Mesothelial cell of epicardium (in vitro differentiated cells): Measurements from ENCODE around the gene GLRA3. TPM values are rescaled to one million over a fixed set of nuclear protein-coding genes. Genes with fewer than 3 reads are reported as not detected.

Experiments
- DNase-seq, 2 experiments: peaks; one replicate each; pipeline ENCODE4 v3.0.0; 2021; ENCODE audit warnings: low spot score in 2 of 2; ENCODE audit not compliant: unreplicated experiment in 2 of 2
- H3K27ac Mint-ChIP-seq: 2 replicates; pipeline ENCODE4 v1.8.0; 2021; ENCODE audit warnings: mixed read lengths
- H3K27me3 Mint-ChIP-seq: 2 replicates; pipeline ENCODE4 v1.8.0; 2021; ENCODE audit warnings: low read depth, mixed read lengths
- H3K36me3 Mint-ChIP-seq: 2 replicates; pipeline ENCODE4 v1.8.0; 2021; ENCODE audit warnings: mixed read lengths
- H3K4me1 Mint-ChIP-seq: 2 replicates; pipeline ENCODE4 v1.8.0; 2021; ENCODE audit warnings: mixed read lengths
- H3K4me3 Mint-ChIP-seq: 2 replicates; pipeline ENCODE4 v1.8.0; 2021; ENCODE audit warnings: mild to moderate bottlenecking, moderate library complexity, mixed read lengths
- H3K9me3 Mint-ChIP-seq: 2 replicates; pipeline ENCODE4 v1.8.0; 2021; ENCODE audit warnings: mixed read lengths
- CTCF ChIP-seq: fragments of 200-600 bp; sonication (generic); IDR thresholded peaks from one replicate; pipeline ENCODE4 v1.5.0; 2021; ENCODE audit warnings: antibody characterized with exemption; ENCODE audit not compliant: unreplicated experiment
- total RNA-seq: library from RNA; stranded (reverse); gene quantifications from 3 replicates; pipeline ENCODE4 v1.2.1, GENCODE V29; 2021

Gene GLRA3
- total RNA-seq, 1 donor from 2014 or later, result not detected

DNA sequence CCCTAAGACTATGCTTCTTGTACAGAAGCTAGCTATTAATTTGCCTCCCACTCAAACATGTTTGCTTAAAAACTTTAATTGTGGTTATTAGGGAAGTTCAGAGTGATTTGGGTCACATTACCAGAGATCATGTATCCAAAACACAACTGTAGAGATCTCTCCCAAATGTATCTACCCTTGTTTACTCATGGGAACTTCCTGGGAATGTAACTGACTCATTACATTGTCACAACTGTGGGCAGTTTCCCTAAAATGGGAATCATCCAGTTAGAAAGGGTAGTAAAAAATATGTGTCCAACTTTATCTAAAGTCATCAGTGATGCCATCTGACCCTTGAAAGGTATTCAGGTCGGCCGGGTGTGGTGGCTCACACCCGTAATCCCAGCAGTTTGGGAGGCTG is 40.3 kb upstream of the GLRA3 start:
- Mint-ChIP-seq H3K36me3 (no peaks in the 10 kb centered on the region), H3K4me3 (no peak overlapping the region), H3K27me3 (no peaks in the 10 kb centered on the region), H3K4me1 (peaks cover 26% of the 10 kb centered on the region), H3K9me3 (peaks cover 9% of the 10 kb centered on the region), H3K27ac (no peak overlapping the region)
- DNase-seq, result no peak
- no peak for TF ChIP-seq CTCF

DNA sequence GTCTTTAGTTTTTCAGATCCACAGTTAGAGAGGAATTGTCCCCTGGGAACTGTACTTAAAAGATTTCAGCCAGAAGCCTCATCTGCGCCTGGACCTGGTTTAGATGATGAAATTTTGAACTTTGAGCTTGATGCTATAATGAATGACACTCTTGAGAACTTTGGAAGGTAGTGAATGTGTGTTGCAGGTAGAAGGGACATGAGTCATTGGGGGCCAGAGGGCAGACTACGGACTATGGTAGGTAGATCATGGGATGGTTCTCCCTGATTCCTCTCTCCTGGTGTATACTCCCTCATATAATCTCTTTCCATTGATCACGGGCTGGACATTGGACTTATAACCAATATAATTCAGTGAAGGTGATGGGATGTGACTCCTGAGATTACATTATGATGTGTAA is 38.9 kb upstream of the GLRA3 start:
- DNase-seq, result no peak
- H3K27me3 Mint-ChIP-seq, result no peaks in the 10 kb centered on the region
- peaks cover 9% of the 10 kb centered on the region for H3K9me3 Mint-ChIP-seq
- no peak for TF ChIP-seq CTCF
- peaks cover 24% of the 10 kb centered on the region for H3K4me1 Mint-ChIP-seq
- H3K27ac Mint-ChIP-seq, result no peak overlapping the region
- no peaks in the 10 kb centered on the region for H3K36me3 Mint-ChIP-seq
- no peak overlapping the region for H3K4me3 Mint-ChIP-seq

DNA sequence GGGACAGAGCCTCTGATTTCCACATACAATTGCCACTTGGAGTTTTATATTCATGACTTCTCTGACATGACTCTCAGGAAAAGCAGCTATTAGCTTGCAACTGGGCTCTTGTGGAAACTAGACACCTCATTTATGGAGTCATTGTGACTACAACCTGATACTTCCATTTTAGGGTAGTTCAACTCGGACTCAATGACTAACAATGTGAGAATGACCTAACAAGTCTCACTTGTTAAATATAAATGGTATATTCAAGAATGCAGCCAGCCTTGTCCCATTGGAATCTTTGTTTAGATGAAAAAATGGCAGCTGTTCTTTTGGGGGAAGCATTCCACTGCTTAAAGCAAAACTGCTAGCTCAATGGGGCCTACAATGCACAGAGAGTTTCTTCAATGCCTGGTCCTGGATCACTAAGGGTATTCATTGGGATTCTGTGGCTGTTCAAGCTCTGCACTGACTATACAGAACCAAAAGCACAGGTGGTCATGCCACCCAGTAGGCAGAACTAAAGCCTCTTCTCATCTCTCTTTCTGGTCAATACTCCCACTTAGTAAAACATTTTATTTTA is 36.5 kb upstream of the GLRA3 start:
- no peak overlapping the region for H3K4me3 Mint-ChIP-seq

DNA sequence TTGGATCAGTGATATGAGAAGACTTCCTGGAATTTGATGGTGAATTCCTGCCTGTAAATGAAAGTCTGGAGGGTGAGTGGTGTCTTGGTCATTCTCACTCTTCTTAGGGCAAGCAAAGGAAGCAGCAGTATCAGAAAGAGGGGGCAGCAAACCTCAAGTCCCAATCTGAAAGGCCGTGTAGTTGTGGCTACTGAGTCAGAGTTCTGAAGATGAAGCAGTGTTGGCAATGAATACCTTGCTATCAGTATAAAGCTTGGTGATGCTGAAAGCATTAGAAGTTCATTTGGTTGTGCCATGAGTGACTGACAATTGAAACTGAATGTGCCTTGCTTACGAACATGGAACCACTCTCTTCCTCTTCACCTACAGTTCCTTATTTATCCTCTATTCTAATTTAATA is 35.0 kb upstream of the GLRA3 start:
- no peak for TF ChIP-seq CTCF
- H3K9me3 Mint-ChIP-seq, result peaks cover 15% of the 10 kb centered on the region
- H3K27ac Mint-ChIP-seq, result no peak overlapping the region

More for the DNA sequence above, 36.5 kb upstream of the GLRA3 start:
- no peak for DNase-seq
- H3K27ac Mint-ChIP-seq, result no peak overlapping the region
- no peak for TF ChIP-seq CTCF
- H3K27me3 Mint-ChIP-seq, result no peaks in the 10 kb centered on the region
- no peaks in the 10 kb centered on the region for H3K36me3 Mint-ChIP-seq
- H3K9me3 Mint-ChIP-seq, result peaks cover 9% of the 10 kb centered on the region
- H3K4me1 Mint-ChIP-seq, result peaks cover 6% of the 10 kb centered on the region

DNA sequence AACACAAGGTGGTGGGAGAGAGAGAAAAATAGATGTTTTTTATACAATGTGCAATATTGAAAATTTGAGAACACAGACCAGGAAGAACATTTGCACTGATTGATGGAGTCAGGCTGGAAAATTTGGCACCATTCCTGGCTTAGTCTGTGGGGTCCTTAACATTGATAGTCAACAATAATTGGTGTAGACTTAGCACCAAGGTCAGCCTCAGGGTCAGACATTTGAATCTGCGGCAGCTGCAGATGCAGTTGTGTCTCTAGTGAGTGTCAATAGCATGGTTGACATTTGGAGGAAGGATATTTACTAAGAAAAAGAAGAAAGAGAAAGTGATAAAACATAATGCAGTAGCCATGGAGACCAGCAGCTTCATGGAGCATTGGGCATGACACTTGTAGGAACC is 31.5 kb upstream of the GLRA3 start:
- TF ChIP-seq CTCF, result no peak
- DNase-seq, result no peak
- Mint-ChIP-seq H3K4me1 (no peaks in the 10 kb centered on the region), H3K36me3 (no peaks in the 10 kb centered on the region), H3K27ac (no peak overlapping the region), H3K4me3 (no peak overlapping the region), H3K27me3 (no peaks in the 10 kb centered on the region), H3K9me3 (peaks cover 6% of the 10 kb centered on the region)

More for the DNA sequence above, 35.0 kb upstream of the GLRA3 start:
- H3K4me3 Mint-ChIP-seq, result no peak overlapping the region
- H3K36me3 Mint-ChIP-seq, result no peaks in the 10 kb centered on the region
- DNase-seq, result no peak
- no peaks in the 10 kb centered on the region for H3K4me1 Mint-ChIP-seq
- H3K27me3 Mint-ChIP-seq, result no peaks in the 10 kb centered on the region

- TF ChIP-seq CTCF, result no peak
- H3K27me3 Mint-ChIP-seq, result no peaks in the 10 kb centered on the region
- no peaks in the 10 kb centered on the region for H3K4me1 Mint-ChIP-seq
- no peak for DNase-seq
- H3K9me3 Mint-ChIP-seq, result peaks cover 6% of the 10 kb centered on the region
- no peak overlapping the region for H3K4me3 Mint-ChIP-seq
- no peak overlapping the region for H3K27ac Mint-ChIP-seq
- no peaks in the 10 kb centered on the region for H3K36me3 Mint-ChIP-seq
Measured at GRCh38 chr4:174859904-174860303, 30.9 kb upstream of the GLRA3 start.
